Trophoblast cell (in vitro differentiated cells and primary cell): ENCODE results near the gene SFI1.
"Not testable (repeated sequence)": the region's sequence is repeated elsewhere in the genome, so short reads cannot be mapped to it uniquely, and the experiment has no call there.

ENCODE experiments used
- DNase-seq, 2 donors: peaks; one replicate each; pipeline ENCODE4 v3.0.0-alpha.2; 2016
- H2AFZ ChIP-seq: 2 replicates; pipeline ENCODE4 v1.6.1; 2013; ENCODE audit warnings: low read length, moderate library complexity, mild to moderate bottlenecking; ENCODE audit not compliant: insufficient read depth, poor library complexity
- H2AK5ac ChIP-seq: 2 replicates; pipeline ENCODE4 v1.6.1; 2013; ENCODE audit warnings: mild to moderate bottlenecking, low read length
- H2BK120ac ChIP-seq: 2 replicates; pipeline ENCODE4 v1.6.1; 2013; ENCODE audit warnings: low read length, mild to moderate bottlenecking, moderate library complexity; ENCODE audit not compliant: insufficient read depth, poor library complexity
- H2BK12ac ChIP-seq: 2 replicates; pipeline ENCODE4 v1.6.1; 2013; ENCODE audit warnings: mild to moderate bottlenecking, low read length, moderate library complexity
- H2BK5ac ChIP-seq: 2 replicates; pipeline ENCODE4 v1.6.1; 2013; ENCODE audit warnings: low read length, low read depth, moderate library complexity, mild to moderate bottlenecking; ENCODE audit not compliant: poor library complexity
- H3K14ac ChIP-seq: 2 replicates; pipeline ENCODE4 v1.6.1; 2013; ENCODE audit warnings: mild to moderate bottlenecking, low read length
- H3K18ac ChIP-seq: 2 replicates; pipeline ENCODE4 v1.6.1; 2013; ENCODE audit warnings: mild to moderate bottlenecking, low read length
- H3K23ac ChIP-seq: 2 replicates; pipeline ENCODE4 v1.6.1; 2013; ENCODE audit warnings: low read length
- H3K27ac ChIP-seq: 2 replicates; pipeline ENCODE4 v1.5.1; 2013; ENCODE audit warnings: low read depth, mild to moderate bottlenecking, inconsistent platforms, low read length, moderate library complexity
- H3K27me3 ChIP-seq: 2 replicates; pipeline ENCODE4 v1.6.1; 2013; ENCODE audit warnings: inconsistent platforms, mild to moderate bottlenecking, low read length, moderate library complexity; ENCODE audit not compliant: insufficient read depth
- H3K36me3 ChIP-seq, 2 experiments: 1 replicate in 1 of 2; 2 replicates in 1 of 2; pipeline ENCODE4 v1.6.1; 2013; ENCODE audit warnings: low read length in 2 of 2, mild to moderate bottlenecking in 2 of 2, moderate library complexity in 1 of 2; ENCODE audit not compliant: insufficient read depth in 2 of 2, control insufficient read depth in 1 of 2
- H3K4ac ChIP-seq: 2 replicates; pipeline ENCODE4 v1.6.1; 2013; ENCODE audit warnings: low read depth, mild to moderate bottlenecking, low read length, moderate library complexity
- H3K4me1 ChIP-seq, 2 experiments: 1 replicate in 1 of 2; 2 replicates in 1 of 2; pipeline ENCODE4 v1.6.1; 2013; ENCODE audit warnings: low read length in 2 of 2, mild to moderate bottlenecking in 2 of 2, moderate library complexity in 1 of 2; ENCODE audit not compliant: insufficient read depth in 2 of 2, control insufficient read depth in 1 of 2
- H3K4me2 ChIP-seq: 2 replicates; pipeline ENCODE4 v1.6.1; 2013; ENCODE audit warnings: inconsistent platforms, mild to moderate bottlenecking, low read length, moderate library complexity
- H3K4me3 ChIP-seq: 2 replicates; pipeline ENCODE4 v1.5.1; 2013; ENCODE audit warnings: mild to moderate bottlenecking, low read depth, low read length, inconsistent platforms
- H3K79me1 ChIP-seq: one replicate; pipeline ENCODE4 v1.6.1; 2013; ENCODE audit warnings: low read length
- H3K79me2 ChIP-seq: 2 replicates; pipeline ENCODE4 v1.6.1; 2013; ENCODE audit warnings: low read length, mild to moderate bottlenecking; ENCODE audit not compliant: control insufficient read depth, insufficient read depth, poor library complexity
- H3K9ac ChIP-seq: 2 replicates; pipeline ENCODE4 v1.6.1; 2013; ENCODE audit warnings: mild to moderate bottlenecking, low read length
- H3K9me3 ChIP-seq: 2 replicates; pipeline ENCODE4 v1.6.1; 2013; ENCODE audit warnings: low read depth, mild to moderate bottlenecking, control low read depth, inconsistent platforms, low read length; ENCODE audit not compliant: insufficient read depth
- H4K12ac ChIP-seq: 2 replicates; pipeline ENCODE4 v1.6.1; 2013; ENCODE audit warnings: low read depth, mild to moderate bottlenecking, low read length, moderate library complexity
- H4K8ac ChIP-seq: 2 replicates; pipeline ENCODE4 v1.6.1; 2013; ENCODE audit warnings: low read depth, mild to moderate bottlenecking, low read length, moderate library complexity
- H4K91ac ChIP-seq: one replicate; pipeline ENCODE4 v1.6.1; 2013; ENCODE audit warnings: low read depth, mild to moderate bottlenecking, low read length, moderate library complexity
- WGBS: extraction: QIAGEN DNeasy Blood & Tissue Kit; methylation state at CpG from one replicate; pipeline ENCODE4 v1.1.7; 2013; ENCODE audit warnings: missing lambda C conversion rate; ENCODE audit not compliant: insufficient read length, insufficient coverage; ENCODE audit errors: extremely low coverage; 5-methylcytosine and 5-hydroxymethylcytosine counted together

SFI1 gene

DNA sequence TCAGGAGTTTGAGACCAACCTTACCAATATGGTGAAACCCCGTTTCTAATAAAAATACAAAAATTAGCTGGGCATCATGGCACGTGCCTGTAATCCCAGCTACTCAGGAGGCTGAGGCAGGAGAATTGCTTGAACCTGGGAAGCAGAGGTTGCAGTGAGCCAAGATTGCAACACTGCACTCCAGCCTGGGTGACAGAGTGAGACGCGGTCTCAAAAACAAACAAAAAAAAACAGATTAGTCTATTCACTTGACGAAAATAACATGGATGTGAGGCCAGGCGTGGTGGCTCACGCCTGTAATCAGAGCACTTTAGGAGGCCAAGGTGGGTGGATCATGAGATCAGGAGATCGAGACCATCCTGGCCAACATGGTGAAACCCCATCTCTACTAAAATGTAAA, 13.9 kb upstream of the SFI1 start:
- not testable (repeated sequence) for H3K9me3 ChIP-seq, H3K14ac ChIP-seq, H4K12ac ChIP-seq, H3K79me1 ChIP-seq, DNase-seq, H3K27me3 ChIP-seq, H3K9ac ChIP-seq, H3K4me3 ChIP-seq, H2BK5ac ChIP-seq, H2BK120ac ChIP-seq, H3K4ac ChIP-seq, H2AK5ac ChIP-seq, H2AFZ ChIP-seq, H3K27ac ChIP-seq, H3K18ac ChIP-seq, H2BK12ac ChIP-seq, H3K23ac ChIP-seq, H4K8ac ChIP-seq, H4K91ac ChIP-seq, H3K79me2 ChIP-seq, H3K4me2 ChIP-seq, H3K4me1 ChIP-seq
- no CpG with 5 or more reads among the region's 8 CpGs for WGBS
- H3K36me3 ChIP-seq = peaks cover 41 to 46% of the 10 kb centered on the region in 2 experiments

GRCh38 chr22:31486369-31486768, 10.0 kb upstream of the SFI1 start:
- H3K23ac ChIP-seq, H3K4me3 ChIP-seq, H2BK5ac ChIP-seq, H3K27ac ChIP-seq, H2AK5ac ChIP-seq, H3K9me3 ChIP-seq, H4K8ac ChIP-seq, H2AFZ ChIP-seq, H3K14ac ChIP-seq, H3K4ac ChIP-seq, H4K12ac ChIP-seq, H2BK12ac ChIP-seq, H3K4me1 ChIP-seq, H3K9ac ChIP-seq, H4K91ac ChIP-seq, H3K18ac ChIP-seq, DNase-seq, H2BK120ac ChIP-seq, H3K27me3 ChIP-seq, H3K4me2 ChIP-seq: not testable (repeated sequence)
- peaks cover 10% of the 10 kb centered on the region for H3K79me2 ChIP-seq
- no CpG with 5 or more reads among the region's 11 CpGs for WGBS
- peaks cover 11% of the 10 kb centered on the region for H3K79me1 ChIP-seq
- peaks cover 29% of the 10 kb centered on the region in 2 experiments for H3K36me3 ChIP-seq

- Histone ChIP-seq H4K91ac (no peak overlapping the region), H2BK5ac (no peak overlapping the region), H3K79me2 (peaks cover 10% of the 10 kb centered on the region), H4K8ac (no peak overlapping the region), H3K9me3 (no peaks in the 10 kb centered on the region), H3K27me3 (no peaks in the 10 kb centered on the region), H3K4me2 (no peak overlapping the region), H3K4me3 (no peak overlapping the region), H3K27ac (no peak overlapping the region), H3K14ac (no peak overlapping the region), H3K79me1 (peaks cover 11% of the 10 kb centered on the region), H2BK12ac (no peak overlapping the region), H3K23ac (no peak overlapping the region), H2AFZ (no peak overlapping the region), H3K4ac (no peak overlapping the region), H4K12ac (no peak overlapping the region), H2BK120ac (no peak overlapping the region), H2AK5ac (no peak overlapping the region), H3K18ac (no peak overlapping the region), H3K36me3 (peaks cover 25 to 26% of the 10 kb centered on the region in 2 experiments), H3K9ac (no peak overlapping the region), H3K4me1 (peaks cover 3 to 6% of the 10 kb centered on the region in 2 experiments)
- no peak for DNase-seq
- no CpG with 5 or more reads among the region's 2 CpGs for WGBS
Observed at GRCh38 chr22:31486951-31487350, 9.4 kb upstream of the SFI1 start.

DNA sequence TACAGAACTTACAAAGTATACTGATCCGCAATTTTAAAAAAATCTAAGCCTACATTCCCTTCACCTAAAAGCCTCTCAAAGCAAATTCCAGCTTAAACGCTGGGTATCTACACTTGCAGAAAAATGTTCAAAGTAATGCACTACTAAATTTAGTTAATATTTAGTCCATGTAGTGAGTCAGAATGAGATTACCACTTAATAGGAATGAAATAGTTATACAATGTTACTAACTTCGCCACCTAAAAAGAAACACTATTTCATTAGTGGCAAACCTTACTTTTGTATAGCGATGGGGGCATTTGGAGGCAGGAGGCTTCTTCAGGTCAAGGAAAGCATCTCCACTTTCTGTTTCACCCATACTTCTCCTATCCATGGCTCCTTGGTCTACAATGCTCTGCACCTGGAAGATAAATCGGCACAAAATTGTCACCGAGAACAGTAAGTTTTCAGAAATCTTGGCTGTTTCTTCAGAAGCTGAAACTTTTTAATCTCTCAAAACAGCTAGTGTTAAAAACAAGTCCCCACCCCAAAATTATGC, 7.9 kb upstream of the SFI1 start:
- no peak overlapping the region for H4K8ac ChIP-seq
- H3K18ac ChIP-seq = no peak overlapping the region
- peaks cover 11% of the 10 kb centered on the region for H3K79me1 ChIP-seq
- no peak for DNase-seq
- H3K9ac ChIP-seq = no peak overlapping the region
- no peaks in the 10 kb centered on the region for H3K9me3 ChIP-seq
- no CpG with 5 or more reads among the region's 6 CpGs for WGBS
- peaks cover 3 to 6% of the 10 kb centered on the region in 2 experiments for H3K4me1 ChIP-seq
- no peak overlapping the region for H3K27ac ChIP-seq
- no peak overlapping the region for H3K14ac ChIP-seq
- no peak overlapping the region for H2AK5ac ChIP-seq
- H3K36me3 ChIP-seq = peaks cover 13 to 17% of the 10 kb centered on the region in 2 experiments
- peaks cover 10% of the 10 kb centered on the region for H3K79me2 ChIP-seq
- peak overlapping the region; percentile 81 for H3K4me2 ChIP-seq
- H3K4me3 ChIP-seq = no peak overlapping the region
- H2BK120ac ChIP-seq = no peak overlapping the region
- H3K27me3 ChIP-seq = no peaks in the 10 kb centered on the region
- no peak overlapping the region for H3K23ac ChIP-seq
- no peak overlapping the region for H3K4ac ChIP-seq
- no peak overlapping the region for H4K91ac ChIP-seq
- H2BK12ac ChIP-seq = no peak overlapping the region
- H2AFZ ChIP-seq = no peak overlapping the region
- no peak overlapping the region for H2BK5ac ChIP-seq
- no peak overlapping the region for H4K12ac ChIP-seq
